Parathyroid adenoma (tissue), 2 donors: Measurements from ENCODE around the gene GSTT4.
"Not testable (repeated sequence)": the region's sequence is repeated elsewhere in the genome, so short reads cannot be mapped to it uniquely, and the experiment has no call there.

Experiments
- H2AFZ ChIP-seq: fragments of 300-600 bp; sonication (generic); one replicate; pipeline ENCODE4 v1.7.0; 2017; ENCODE audit warnings: antibody characterized with exemption, mild to moderate bottlenecking
- H3K27ac ChIP-seq: fragments of 300-600 bp; sonication (generic); one replicate; pipeline ENCODE4 v1.7.0; 2017
- H3K27me3 ChIP-seq: fragments of 300-600 bp; sonication (generic); one replicate; pipeline ENCODE4 v1.7.0; 2017; ENCODE audit warnings: low read length; ENCODE audit not compliant: control insufficient read depth, insufficient read depth
- H3K36me3 ChIP-seq: fragments of 300-600 bp; sonication (generic); one replicate; pipeline ENCODE4 v1.7.0; 2017; ENCODE audit warnings: low read length; ENCODE audit not compliant: control insufficient read depth, insufficient read depth
- H3K4me1 ChIP-seq: fragments of 300-600 bp; sonication (generic); one replicate; pipeline ENCODE4 v1.7.0; 2017; ENCODE audit warnings: control low read depth
- H3K4me2 ChIP-seq: fragments of 300-600 bp; sonication (generic); one replicate; pipeline ENCODE4 v1.7.0; 2017; ENCODE audit warnings: low read length
- H3K4me3 ChIP-seq: fragments of 300-600 bp; sonication (generic); one replicate; pipeline ENCODE4 v1.7.0; 2017; ENCODE audit warnings: low read depth, low read length
- H3K79me2 ChIP-seq: fragments of 300-600 bp; sonication (generic); one replicate; pipeline ENCODE4 v1.7.0; 2017; ENCODE audit warnings: control low read depth
- H3K9ac ChIP-seq: fragments of 300-600 bp; sonication (generic); one replicate; pipeline ENCODE4 v1.7.0; 2017; ENCODE audit warnings: mild to moderate bottlenecking
- H3K9me3 ChIP-seq: fragments of 300-600 bp; sonication (generic); one replicate; pipeline ENCODE4 v1.7.0; 2017; ENCODE audit warnings: low read length; ENCODE audit not compliant: control insufficient read depth
- CTCF ChIP-seq: fragments of 300-600 bp; sonication (generic); IDR thresholded peaks from one replicate; pipeline ENCODE4 v1.7.0; 2017; ENCODE audit warnings: antibody characterized with exemption, mild to moderate bottlenecking
- donor health status: primary hyperparathyroidism.

GSTT4 gene

DNA sequence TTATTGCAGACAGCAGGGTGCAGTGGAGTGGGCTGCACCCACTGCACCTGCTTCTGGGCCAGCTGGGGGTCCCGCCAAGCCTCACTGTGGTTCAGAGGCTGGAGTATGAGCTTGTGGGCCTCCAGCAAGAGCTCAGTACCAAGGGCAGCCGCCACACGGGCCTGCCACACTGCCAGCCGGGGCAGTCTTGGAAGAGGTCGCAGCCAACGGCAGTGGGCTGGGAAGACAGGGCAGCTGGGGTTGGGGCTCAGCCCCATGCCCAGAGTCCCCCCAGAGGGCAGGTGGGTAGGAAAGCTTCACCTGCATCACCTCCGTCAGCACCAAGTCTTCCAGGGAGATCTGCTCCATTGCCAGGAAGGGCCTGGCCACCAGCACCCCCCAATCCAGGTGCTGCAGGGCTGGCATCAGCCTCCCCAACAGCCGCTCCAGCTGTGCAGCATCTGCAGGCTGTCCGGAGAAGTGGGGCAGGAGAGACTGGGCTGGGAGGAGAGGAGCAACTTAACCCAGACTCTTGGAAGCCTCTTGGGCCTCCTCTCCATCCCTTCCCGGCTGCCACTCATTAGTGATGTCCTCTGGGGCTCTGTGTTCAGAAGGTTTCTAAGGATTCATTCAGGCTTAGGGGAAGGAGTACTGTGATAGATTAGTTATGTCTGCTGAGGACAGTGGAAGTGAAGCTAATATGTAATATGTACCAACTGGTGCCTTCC lies 1.1 kb upstream of the GSTT4 start:
- no peak overlapping the region for H3K4me2 ChIP-seq
- no peaks in the 10 kb centered on the region for H3K27me3 ChIP-seq
- TF ChIP-seq CTCF, result no peak
- H2AFZ ChIP-seq, result no peak overlapping the region
- no peaks in the 10 kb centered on the region for H3K36me3 ChIP-seq
- no peaks in the 10 kb centered on the region for H3K79me2 ChIP-seq
- no peak overlapping the region for H3K4me3 ChIP-seq
- H3K4me1 ChIP-seq, result no peaks in the 10 kb centered on the region
- no peaks in the 10 kb centered on the region for H3K9me3 ChIP-seq
- no peak overlapping the region for H3K9ac ChIP-seq
- no peak overlapping the region for H3K27ac ChIP-seq

GRCh38 chr22:24003887-24004286 lies 1.4 kb downstream of the GSTT4 start:
- Histone ChIP-seq H3K9ac (no peak overlapping the region), H3K36me3 (no peaks in the 10 kb centered on the region), H2AFZ (no peak overlapping the region), H3K4me1 (no peaks in the 10 kb centered on the region), H3K4me3 (no peak overlapping the region), H3K27me3 (no peaks in the 10 kb centered on the region), H3K27ac (no peak overlapping the region), H3K79me2 (no peaks in the 10 kb centered on the region), H3K9me3 (no peaks in the 10 kb centered on the region), H3K4me2 (no peak overlapping the region)
- no peak for TF ChIP-seq CTCF

- no peak for TF ChIP-seq CTCF
- no peak overlapping the region for H3K4me2 ChIP-seq
- no peaks in the 10 kb centered on the region for H3K4me1 ChIP-seq
- H3K27me3 ChIP-seq, result no peaks in the 10 kb centered on the region
- H3K4me3 ChIP-seq, result no peak overlapping the region
- H3K36me3 ChIP-seq, result no peaks in the 10 kb centered on the region
- no peak overlapping the region for H2AFZ ChIP-seq
- H3K79me2 ChIP-seq, result no peaks in the 10 kb centered on the region
- no peaks in the 10 kb centered on the region for H3K9me3 ChIP-seq
- no peak overlapping the region for H3K9ac ChIP-seq
- no peak overlapping the region for H3K27ac ChIP-seq
These were observed 2.4 kb downstream of the GSTT4 start for GRCh38 chr22:24002851-24003250.

- no peak overlapping the region for H3K4me3 ChIP-seq
- H3K4me1 ChIP-seq, result no peaks in the 10 kb centered on the region
- no peaks in the 10 kb centered on the region for H3K36me3 ChIP-seq
- no peak overlapping the region for H2AFZ ChIP-seq
- H3K9ac ChIP-seq, result no peak overlapping the region
- TF ChIP-seq CTCF, result no peak
- H3K27me3 ChIP-seq, result no peaks in the 10 kb centered on the region
- no peaks in the 10 kb centered on the region for H3K9me3 ChIP-seq
- H3K79me2 ChIP-seq, result no peaks in the 10 kb centered on the region
- H3K4me2 ChIP-seq, result no peak overlapping the region
- no peak overlapping the region for H3K27ac ChIP-seq
These were observed 3.0 kb downstream of the GSTT4 start for GRCh38 chr22:24002272-24002671.

- TF ChIP-seq CTCF, result no peak
- no peaks in the 10 kb centered on the region for H3K9me3 ChIP-seq
- no peaks in the 10 kb centered on the region for H3K27me3 ChIP-seq
- no peaks in the 10 kb centered on the region for H3K79me2 ChIP-seq
- H3K27ac ChIP-seq, result no peak overlapping the region
- H2AFZ ChIP-seq, result no peak overlapping the region
- H3K36me3 ChIP-seq, result no peaks in the 10 kb centered on the region
- no peak overlapping the region for H3K4me3 ChIP-seq
- no peak overlapping the region for H3K4me2 ChIP-seq
- no peaks in the 10 kb centered on the region for H3K4me1 ChIP-seq
- no peak overlapping the region for H3K9ac ChIP-seq
These were observed 3.9 kb downstream of the GSTT4 start for GRCh38 chr22:24001314-24001713.

GRCh38 chr22:23999779-24000178 lies 5.5 kb downstream of the GSTT4 start:
- not testable (repeated sequence) for H3K4me3 ChIP-seq, H3K36me3 ChIP-seq, H3K27me3 ChIP-seq, H3K4me2 ChIP-seq, H3K27ac ChIP-seq, H3K4me1 ChIP-seq, H3K9me3 ChIP-seq, H3K79me2 ChIP-seq, H3K9ac ChIP-seq, H2AFZ ChIP-seq
